AG04450 (cell line): Measurements from ENCODE around the gene OGFOD3. TPM values are rescaled to one million over a fixed set of nuclear protein-coding genes. Genes with fewer than 3 reads are reported as not detected.
A peak's percentile ranks its signal among the peaks of the same experiment; 100 is the strongest.

Experiments used
- CTCF ChIA-PET: fragments of 300-600, 350-600 bp; formaldehyde crosslinking; extraction: SDS; loops from one replicate; lab custom pipeline; 2022; ENCODE audit warnings: antibody characterized with exemption, inconsistent platforms; lab: Charles Lee
- POLR2A ChIA-PET: fragments of 350-600 bp; formaldehyde crosslinking; extraction: SDS; loops from one replicate; lab custom pipeline; 2021; ENCODE audit warnings: antibody characterized with exemption, inconsistent platforms; lab: Yijun Ruan, JAX
- DNase-seq: peaks from one replicate; pipeline ENCODE4 v3.0.0-alpha.2; 2011; ENCODE audit warnings: low read depth, low spot score
- H3K27ac ChIP-seq: one replicate; pipeline ENCODE4 v1.5.1; 2012; ENCODE audit warnings: low read depth, low read length, control low read depth
- H3K27me3 ChIP-seq: one replicate; pipeline ENCODE4 v1.6.0; 2012; ENCODE audit warnings: low read length; ENCODE audit not compliant: control insufficient read depth, insufficient read depth
- H3K4me3 ChIP-seq: 2 replicates; pipeline ENCODE4 v1.5.1; 2011; ENCODE audit warnings: mild to moderate bottlenecking, low read depth, low read length, control low read depth
- H3K9me3 ChIP-seq: 2 replicates; pipeline ENCODE4 v1.5.1; 2012; ENCODE audit warnings: low read length; ENCODE audit not compliant: control insufficient read depth, insufficient read depth
- CTCF ChIP-seq: IDR thresholded peaks from 2 replicates; pipeline ENCODE4 v1.5.1; 2011; ENCODE audit warnings: low read depth, low read length, control low read depth, inconsistent platforms
- polyA plus RNA-seq: library from polyadenylated mRNA; depleted of rRNA; stranded (reverse); fragments of >200 nt; gene quantifications from 2 replicates; pipeline ENCODE4 v1.2.3, GENCODE V29; 2011

OGFOD3 gene
- polyA plus RNA-seq, 1 experiment: 22.8 TPM

DNA sequence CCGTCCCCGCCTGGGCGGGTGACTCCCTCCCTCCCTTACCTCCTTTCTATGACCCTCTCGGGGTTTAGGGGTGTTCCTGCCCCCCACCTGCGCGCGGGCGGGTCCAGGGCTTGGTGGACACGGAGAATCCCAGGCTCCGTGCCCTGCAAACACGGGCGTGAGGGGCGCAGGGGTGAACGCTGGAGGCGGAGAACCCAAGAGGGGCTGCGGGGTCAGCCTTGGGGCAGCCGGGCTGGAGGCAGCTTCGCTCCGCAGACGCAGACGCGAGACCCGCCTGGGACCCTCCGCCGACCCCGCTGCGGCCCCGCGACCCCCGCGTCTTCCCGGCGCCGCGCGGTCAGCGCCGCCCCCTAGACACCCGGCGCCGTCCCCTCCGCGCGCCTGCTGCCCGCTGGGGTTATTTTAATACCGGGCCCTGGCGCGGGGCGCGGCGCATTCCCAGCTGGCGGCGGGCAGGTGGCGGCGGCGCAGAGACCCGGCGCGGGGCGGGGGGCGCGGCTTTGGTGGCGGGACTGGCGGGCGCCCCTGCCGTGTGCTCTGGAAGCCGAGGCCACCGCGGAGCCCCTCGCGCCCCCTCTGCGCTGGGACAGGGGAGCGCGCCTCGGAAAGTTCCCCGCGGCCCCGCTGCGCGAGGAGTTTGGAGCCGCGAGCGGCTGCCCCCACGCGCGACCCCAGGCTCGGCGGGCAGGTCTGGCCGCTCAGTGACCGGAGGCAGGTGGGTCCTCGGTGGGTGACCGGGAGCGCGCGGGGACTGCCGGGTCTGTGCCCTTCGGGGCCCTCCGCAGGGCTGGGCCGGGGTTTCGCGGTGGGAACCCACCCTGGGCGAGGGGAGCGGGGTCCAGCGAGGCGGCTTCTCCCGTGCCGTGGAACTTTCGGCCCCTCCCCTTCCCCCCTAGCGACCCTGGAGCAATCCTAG is 46.8 kb downstream of the OGFOD3 start, which contains the start of gene UTS2R:
UTS2R (plus strand) TSS at position 433 of the 916 bp plus-strand sequence. CDS start 2,560 bp downstream, outside the sequence.
- no peak within 1 kb of the TSS for H3K27ac ChIP-seq
- no peak for DNase-seq
- no peak for TF ChIP-seq CTCF
- peak within 1 kb of the TSS; percentile 40 for H3K4me3 ChIP-seq
- H3K9me3 ChIP-seq: peaks cover 4% of the 10 kb centered on the region; the same call in 1 of the 2 replicates
- CTCF ChIA-PET: no interaction called here
- peaks cover 61% of the 10 kb centered on the region for H3K27me3 ChIP-seq
- POLR2A ChIA-PET: no interaction called here

DNA sequence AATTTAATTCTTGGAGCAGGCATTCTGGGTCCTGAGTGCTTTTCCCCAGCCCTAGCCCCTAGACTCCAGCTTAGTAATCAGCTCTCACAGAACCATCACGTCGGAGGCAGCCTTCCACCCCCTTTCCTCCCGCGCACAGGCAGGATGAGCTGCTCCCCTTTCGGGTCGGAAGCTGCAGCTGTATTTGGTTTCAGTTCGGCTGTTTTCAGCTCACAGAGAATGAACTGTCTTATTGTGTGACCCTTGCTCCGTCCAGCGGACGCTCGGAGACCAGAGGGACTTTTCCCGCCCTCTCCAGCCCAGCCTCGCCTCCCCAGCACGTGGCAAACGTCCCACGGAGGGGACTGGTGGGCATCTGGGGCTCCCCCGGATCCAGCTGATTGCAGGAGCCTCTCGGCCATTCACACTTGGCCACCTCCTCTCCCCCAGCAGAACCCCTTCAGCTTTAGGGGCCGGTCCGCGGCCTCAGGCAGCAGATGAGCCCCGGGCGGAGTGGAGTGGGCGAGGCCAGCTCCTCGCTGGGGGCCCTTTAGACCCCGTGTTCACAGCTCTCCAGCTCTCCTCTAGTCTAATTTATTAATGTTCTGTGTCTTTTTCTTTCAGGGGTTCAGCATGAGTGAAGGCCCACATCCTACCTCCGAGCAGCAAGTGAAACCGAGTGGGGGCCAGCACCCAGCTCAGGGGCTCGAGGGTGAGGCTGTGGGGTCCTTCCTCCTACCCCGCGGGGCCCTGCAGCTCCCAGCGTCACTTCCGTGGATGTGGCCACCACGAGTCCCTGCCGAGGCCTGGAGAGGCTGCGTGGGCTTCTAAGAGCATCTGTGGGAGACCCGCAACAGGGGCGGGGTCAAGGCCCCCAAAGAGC is 47.7 kb downstream of the OGFOD3 start:
- Histone ChIP-seq H3K27ac (no peak overlapping the region), H3K27me3 (peaks cover 64% of the 10 kb centered on the region), H3K9me3 (peaks cover 4% of the 10 kb centered on the region; the same call in 1 of the 2 replicates), H3K4me3 (peak overlapping the region; percentile 40)
- POLR2A ChIA-PET: no interaction called here
- CTCF ChIA-PET: interaction anchor here (0.6 to 1.0 kb wide), 2 partner anchors 76 to 123 kb away, joined by 3 to 4 read pairs; no protein-coding TSS in a partner anchor
- no peak for TF ChIP-seq CTCF
- no peak for DNase-seq

DNA sequence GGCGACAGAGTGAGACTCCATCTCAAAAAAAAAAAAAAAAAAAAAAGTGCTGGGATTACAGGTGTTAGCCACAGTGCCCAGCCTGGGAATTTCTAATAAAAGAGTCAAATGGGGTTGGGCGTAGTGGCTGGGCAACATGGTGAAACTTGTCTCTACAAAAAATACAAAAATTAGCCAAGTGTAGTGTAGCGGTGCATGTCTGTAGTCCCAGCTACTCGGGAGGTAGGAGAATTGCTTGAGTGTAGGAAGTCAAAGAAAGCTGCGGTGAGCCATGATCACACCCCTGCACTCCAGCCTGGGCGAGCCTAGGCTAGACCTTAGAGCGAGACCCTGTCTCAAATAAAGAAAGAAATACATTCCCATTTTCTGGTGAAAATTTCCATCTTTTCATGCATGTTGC is 49.2 kb downstream of the OGFOD3 start:
- H3K4me3 ChIP-seq: no peak overlapping the region
- POLR2A ChIA-PET: no interaction called here

GRCh38 chr17:82367724-82368524 is 50.5 kb downstream of the OGFOD3 start:
- TF ChIP-seq CTCF: no peak
- POLR2A ChIA-PET: no interaction called here
- DNase-seq: no peak

More for the DNA sequence above, 49.2 kb downstream of the OGFOD3 start:
- Histone ChIP-seq H3K27ac (no peak overlapping the region), H3K27me3 (peaks cover 63% of the 10 kb centered on the region), H3K9me3 (peaks cover 4% of the 10 kb centered on the region; the same call in 1 of the 2 replicates)
- CTCF ChIA-PET: no interaction called here
- DNase-seq: no peak
- TF ChIP-seq CTCF: no peak

More at GRCh38 chr17:82367724-82368524, 50.5 kb downstream of the OGFOD3 start:
- peaks cover 4% of the 10 kb centered on the region; the same call in 1 of the 2 replicates for H3K9me3 ChIP-seq
- CTCF ChIA-PET: no interaction called here
- peaks cover 57% of the 10 kb centered on the region for H3K27me3 ChIP-seq
- H3K27ac ChIP-seq: no peak overlapping the region
- H3K4me3 ChIP-seq: no peak overlapping the region
